HG02852 (cell line): Measurements from ENCODE around the gene IGFBP6.

Experiments
- ATAC-seq: cut with Tn5 transposase; IDR thresholded peaks from one replicate; pipeline ENCODE4 v1.9.1; 2021; ENCODE audit warnings: mild to moderate bottlenecking, moderate library complexity; ENCODE audit not compliant: unreplicated experiment

The IGFBP6 gene

GRCh38 chr12:53097564-53098353 lies at the start of gene IGFBP6:
Gene IGFBP6, plus strand, starts transcription at chr12:53097667. Its CDS starts 51 bp downstream, at chr12:53097718.
- ATAC-seq: no peak

GRCh38 chr12:53048033-53048779 lies 49.3 kb upstream of the IGFBP6 start:
- no peak for ATAC-seq

DNA sequence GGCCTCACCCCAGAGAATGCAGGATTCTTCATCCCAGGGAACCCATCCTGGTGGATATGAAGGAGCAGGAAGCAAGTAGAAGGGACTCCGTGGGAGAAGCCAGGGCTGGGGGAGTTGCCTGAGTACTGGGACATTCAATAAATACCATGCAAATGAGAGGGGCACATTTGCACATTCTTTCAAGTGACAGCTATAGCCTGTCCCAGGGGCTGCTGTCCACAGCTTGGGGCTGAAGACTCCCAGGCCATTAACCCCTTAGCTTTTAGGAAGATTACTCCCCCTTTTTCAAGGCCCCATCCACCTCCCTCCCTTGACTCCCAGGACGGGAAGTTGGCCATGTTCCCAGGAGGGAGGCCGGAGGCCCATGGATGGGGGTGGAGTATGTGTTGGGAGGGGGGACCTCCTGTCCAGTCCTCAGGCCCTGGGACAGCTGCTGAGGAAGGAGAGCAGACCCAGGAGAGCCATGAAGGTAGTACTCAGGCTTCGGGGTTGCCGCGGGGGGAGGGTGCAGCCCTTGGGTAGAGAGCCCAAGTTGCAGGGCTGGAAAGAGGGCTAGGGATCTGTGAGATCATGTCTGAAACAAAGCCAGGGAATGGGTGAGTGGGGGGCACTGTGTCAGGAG lies 48.6 kb upstream of the IGFBP6 start:
- no peak for ATAC-seq

DNA sequence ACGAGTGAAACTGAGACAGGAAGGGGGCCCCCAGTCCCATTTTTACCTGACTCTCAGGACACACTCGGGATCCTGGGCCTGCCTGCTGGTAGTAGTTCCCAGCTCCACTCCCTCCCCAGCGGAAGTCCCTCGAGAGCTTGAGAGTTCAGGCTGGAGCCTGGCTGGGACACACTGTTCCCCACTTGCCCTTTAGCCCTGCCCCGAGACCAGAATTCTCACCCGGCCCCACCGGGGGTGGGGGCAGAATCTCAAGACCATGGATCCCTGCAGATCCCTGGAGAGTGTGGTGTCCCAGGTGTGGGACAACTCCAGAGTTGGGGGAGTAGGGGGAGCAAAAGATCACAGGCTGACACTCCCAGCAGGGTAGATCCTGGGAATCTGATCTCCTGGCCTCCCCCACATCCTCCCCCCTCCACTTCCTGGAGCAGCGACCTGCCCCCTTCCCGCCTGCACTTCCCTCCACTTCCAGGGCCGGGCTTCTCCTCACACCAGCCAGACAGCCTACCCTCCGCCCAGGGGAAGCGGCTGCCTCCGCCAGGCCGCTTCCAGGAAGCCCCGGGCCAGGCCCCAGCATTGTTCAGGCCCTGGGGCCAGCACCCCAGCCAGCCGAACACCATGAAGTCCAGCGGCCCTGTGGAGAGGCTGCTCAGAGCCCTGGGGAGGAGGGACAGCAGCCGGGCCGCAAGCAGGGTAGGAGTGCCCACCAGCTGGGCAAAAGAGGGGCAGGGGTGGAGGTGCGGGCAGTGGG lies 47.7 kb upstream of the IGFBP6 start, which contains the start of gene TNS2:
TNS2 (plus strand) TSS at position 495 of the 748 bp plus-strand sequence; CDS start at position 616, 121 bp downstream.
- ATAC-seq: no peak

DNA sequence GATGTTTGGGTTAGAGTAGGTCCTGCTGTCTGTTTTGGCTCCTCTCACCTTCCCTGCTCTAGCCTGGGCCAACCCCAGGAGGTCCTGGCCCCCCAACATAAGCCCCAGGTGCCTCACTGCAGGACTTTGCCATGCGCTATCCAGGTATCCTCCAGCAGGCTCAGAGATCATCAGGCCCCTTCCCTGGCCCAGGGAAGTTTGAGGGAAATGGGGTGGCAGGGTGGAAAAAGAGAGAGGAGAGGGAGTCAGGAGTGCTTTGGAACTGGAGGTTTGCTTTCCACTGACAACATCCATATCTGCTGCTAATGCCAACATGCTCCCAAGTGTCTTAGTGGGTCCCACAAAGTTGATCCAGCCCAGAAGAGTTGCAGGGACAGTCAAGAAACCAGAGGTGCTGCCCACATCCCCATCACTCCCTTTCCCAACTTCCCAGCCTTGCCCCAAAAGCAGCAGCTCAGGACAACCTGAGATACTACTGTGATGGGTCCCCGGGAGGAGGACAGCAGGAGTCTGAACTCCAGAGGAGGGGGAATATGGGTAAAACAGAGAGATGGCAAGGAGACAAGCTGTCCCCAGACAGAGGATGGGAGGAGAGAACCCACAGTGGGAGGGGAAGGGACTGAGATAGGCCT lies 46.9 kb upstream of the IGFBP6 start:
- no peak for ATAC-seq

DNA sequence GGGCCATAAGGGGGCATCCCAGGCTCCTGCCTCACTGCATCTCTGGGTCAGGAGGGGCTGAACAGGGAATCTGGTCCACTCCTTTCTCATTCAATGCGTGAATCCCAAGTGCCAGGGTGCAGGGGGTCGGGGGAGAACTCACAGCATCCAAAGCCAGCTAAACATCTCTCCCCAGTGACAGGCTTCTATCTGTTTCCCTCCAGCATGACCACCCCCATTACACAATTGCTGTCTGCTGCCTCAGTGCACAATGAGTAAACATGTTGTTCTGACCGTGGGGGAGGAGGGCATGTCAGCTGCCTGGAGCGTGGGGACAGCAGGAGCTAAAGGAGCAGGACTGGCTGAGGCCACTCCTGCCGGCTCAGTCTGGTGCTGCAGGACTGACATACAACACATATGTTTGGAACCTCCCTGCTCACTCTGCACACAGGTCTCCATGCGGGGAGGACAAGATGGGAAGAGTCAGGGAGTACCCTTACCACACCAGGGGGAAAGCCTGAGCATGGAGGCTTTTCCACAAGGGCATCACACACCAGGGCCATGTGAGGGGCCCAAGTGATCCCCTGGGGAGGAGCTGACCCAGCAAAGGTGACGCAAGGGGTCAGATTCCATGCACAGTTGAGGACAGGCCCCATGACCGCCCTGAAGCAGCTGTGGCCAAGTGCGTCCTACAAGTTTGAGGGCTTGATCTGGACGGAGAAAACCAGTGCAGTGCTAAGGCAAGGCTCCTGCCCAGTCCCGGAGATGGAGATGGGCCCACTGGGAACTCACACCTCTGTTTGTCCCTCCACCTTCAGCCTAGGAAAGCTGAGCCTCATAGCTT lies 46.2 kb upstream of the IGFBP6 start:
- no peak for ATAC-seq

- no peak for ATAC-seq
These were observed 45.5 kb upstream of the IGFBP6 start for GRCh38 chr12:53051881-53052412.

DNA sequence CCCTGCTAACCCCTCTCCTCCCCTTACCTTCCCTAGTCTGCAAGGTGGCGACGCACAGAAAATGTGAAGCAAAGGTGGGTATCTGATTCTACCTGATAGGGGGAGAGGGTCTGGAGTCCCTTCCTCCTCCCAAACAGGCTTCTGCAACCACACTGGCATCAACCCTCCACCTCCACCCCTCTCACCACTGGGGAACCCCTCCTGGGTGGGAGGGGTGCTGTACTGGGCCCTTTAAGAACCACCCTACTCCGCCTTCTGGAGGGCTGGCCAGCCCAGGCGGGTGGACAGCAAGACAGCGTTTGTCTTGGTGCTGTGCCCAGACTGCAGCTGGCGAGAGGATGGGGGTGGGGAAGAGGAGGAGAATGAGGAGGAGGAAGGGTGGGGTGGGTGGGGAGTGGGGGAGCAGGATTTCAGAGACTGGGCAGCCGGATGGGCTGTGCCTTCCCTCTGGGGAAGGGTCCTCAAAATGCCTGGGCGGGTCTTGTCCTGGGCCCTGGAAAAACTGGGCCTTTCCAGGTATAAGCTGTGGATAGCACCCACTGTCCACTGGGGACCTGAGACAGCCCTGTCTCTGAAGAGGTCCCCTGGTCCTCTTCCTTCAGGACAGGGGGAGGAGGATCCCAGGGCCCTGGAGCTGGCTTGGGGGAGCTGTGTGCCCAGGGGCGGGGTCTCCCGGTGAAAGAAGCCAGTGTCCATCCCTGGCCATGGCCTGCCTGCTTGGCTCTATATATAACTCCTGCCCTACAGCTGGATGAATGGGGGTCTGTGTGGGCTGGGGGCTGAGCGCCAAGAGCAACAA lies 44.8 kb upstream of the IGFBP6 start:
- no peak for ATAC-seq

GRCh38 chr12:53053218-53054111 lies 44.0 kb upstream of the IGFBP6 start:
- ATAC-seq: no peak

DNA sequence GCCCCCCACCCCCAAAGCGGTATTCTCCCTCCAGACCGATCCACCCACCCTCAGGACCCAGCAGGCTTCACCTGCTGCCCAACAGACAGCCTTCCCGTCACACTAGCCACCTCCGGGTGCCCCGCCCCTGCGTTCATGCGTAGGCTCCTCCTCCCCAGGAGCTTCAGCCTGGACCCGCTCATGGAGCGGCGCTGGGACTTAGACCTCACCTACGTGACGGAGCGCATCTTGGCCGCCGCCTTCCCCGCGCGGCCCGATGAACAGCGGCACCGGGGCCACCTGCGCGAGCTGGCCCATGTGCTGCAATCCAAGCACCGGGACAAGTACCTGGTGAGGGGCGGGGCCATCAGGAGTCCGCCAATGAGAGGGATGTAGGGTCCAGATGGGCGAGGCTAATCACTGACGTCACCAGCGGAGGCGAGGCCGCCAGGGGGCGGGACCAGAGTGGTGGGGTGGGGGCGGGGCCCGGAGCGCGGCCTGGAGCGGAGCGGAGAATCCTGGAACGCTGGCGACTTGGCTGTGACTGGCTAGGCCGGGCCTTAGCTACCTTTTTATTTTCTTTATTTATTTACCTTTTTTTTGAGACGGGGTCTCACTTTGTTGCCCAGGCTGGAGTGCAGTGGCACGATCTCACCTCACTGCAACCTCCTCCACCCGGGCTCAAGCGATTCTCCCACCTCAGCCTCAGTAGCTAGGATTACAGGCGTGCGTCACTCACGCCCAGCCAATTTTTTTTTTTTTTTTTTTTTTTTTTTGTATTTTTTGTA lies 43.2 kb upstream of the IGFBP6 start:
- ATAC-seq: peak; percentile 87

DNA sequence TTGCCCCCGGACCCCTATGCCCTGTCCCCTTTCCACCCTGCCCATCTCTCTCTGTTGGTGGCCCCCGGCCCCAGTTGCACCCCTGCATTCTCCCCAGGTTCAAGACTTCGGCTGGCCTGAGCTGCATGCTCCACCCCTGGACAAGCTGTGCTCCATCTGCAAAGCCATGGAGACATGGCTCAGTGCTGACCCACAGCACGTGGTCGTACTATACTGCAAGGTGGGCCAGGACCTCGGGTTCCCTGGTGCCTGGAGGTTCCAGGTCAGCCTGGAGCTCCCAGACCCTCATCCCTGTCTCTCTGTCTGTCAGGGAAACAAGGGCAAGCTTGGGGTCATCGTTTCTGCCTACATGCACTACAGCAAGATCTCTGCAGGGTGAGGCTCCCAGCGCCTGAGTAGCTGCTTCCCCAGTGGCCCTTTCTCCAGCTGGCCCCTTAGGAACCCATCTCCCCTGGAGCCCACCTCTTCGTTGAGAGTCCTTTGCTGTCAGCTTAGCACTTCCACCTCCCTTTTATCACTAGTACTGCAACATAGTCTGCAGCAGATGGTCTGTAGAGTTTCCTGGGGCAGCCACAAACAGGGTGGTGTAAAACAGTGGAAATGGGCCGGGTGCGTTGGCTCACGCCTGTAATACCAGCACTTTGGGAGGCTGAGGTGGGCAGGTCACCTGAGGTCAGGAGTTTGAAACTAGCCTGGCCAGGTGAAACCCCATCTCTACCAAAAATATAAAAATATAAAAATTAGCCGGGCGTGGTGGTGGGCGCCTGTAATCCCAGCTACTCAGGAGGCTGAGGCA lies 41.8 kb upstream of the IGFBP6 start:
- no peak for ATAC-seq

DNA sequence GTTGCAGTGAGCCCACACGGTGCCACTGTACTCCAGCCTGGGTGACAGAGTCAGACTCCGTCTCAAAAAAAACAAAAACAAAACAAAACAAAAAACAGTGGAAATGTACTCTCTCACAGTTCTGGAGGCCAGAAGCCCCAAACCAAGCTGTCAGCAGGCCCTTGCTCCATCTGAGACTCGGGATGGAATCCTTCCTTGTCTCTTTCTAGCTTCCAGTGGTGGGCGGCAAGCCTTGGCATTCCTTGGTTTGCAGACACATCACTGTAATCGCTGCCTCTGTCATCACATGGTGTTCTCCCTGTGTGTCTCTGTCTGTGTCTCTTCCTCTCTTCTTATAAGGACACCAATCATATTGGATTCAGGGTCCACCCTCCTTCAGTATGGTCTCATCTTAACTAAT lies 41.2 kb upstream of the IGFBP6 start:
- ATAC-seq: no peak

DNA sequence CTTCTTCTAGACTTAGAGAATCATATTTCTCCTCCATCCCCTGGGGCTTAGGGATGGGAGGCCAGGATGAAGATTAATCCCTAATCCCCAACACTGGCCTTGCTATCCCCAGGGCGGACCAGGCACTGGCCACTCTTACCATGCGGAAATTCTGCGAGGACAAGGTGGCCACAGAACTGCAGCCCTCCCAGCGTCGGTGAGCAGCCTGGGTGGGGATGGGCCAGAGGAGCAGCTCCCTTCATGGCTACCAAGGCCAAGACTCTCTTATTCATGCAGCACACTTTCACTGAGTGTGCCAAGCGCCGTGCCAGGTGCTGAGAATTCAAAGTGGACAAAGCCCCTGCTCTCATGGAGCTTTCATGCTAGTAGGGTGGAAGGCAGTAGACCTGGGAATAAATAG lies 40.6 kb upstream of the IGFBP6 start:
- ATAC-seq: no peak

- ATAC-seq: no peak
These were observed 39.5 kb upstream of the IGFBP6 start for GRCh38 chr12:53057816-53058500.

DNA sequence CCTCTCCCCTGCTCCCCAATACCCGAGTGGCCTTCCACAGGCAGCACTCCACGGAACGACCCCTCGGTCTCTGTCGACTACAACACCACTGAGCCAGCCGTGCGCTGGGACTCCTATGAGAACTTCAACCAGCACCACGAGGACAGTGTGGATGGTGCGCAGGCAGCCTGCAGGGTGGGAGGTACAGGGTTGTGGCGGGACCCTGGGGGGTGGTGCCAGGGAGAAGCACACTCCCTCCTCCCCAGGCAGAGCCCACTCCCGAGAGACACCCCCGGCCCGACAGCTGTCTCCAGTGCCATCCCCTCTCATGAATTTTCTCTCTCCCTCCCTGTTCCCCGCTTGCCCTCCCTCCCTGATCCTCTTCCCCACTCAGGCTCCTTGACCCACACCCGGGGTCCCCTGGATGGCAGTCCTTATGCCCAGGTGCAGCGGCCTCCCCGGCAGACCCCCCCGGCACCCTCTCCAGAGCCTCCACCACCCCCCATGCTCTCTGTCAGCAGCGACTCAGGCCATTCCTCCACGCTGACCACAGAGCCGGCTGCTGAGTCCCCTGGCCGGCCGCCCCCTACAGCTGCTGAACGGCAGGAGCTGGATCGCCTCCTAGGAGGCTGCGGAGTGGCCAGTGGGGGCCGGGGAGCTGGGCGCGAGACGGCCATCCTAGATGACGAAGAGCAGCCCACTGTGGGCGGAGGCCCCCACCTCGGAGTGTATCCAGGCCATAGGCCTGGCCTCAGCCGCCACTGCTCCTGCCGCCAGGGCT lies 38.6 kb upstream of the IGFBP6 start:
- no peak for ATAC-seq
